Neural crest cell (in vitro differentiated cells): ENCODE results near the gene SNCAIP. TPM values are rescaled to one million over a fixed set of nuclear protein-coding genes. Genes with fewer than 3 reads are reported as not detected.

ENCODE experiments used
- DNase-seq: peaks from one replicate; pipeline ENCODE4 v3.0.0; 2021; ENCODE audit warnings: low read depth, mixed read lengths, low spot score
- H3K27ac Mint-ChIP-seq: one replicate; pipeline ENCODE4 v1.8.0; 2021; ENCODE audit warnings: mild to moderate bottlenecking, mixed read lengths; ENCODE audit not compliant: unreplicated experiment
- H3K27me3 Mint-ChIP-seq: 2 replicates; pipeline ENCODE4 v1.8.0; 2021; ENCODE audit warnings: low read depth, mild to moderate bottlenecking, mixed read lengths
- H3K36me3 Mint-ChIP-seq: 2 replicates; pipeline ENCODE4 v1.8.0; 2021; ENCODE audit warnings: low read depth, mild to moderate bottlenecking, mixed read lengths
- H3K4me1 Mint-ChIP-seq: 2 replicates; pipeline ENCODE4 v1.8.0; 2021; ENCODE audit warnings: mixed read lengths
- H3K4me3 Mint-ChIP-seq: one replicate; pipeline ENCODE4 v1.8.0; 2021; ENCODE audit warnings: mild to moderate bottlenecking, mixed read lengths
- H3K9me3 Mint-ChIP-seq: 2 replicates; pipeline ENCODE4 v1.8.0; 2021; ENCODE audit warnings: mixed read lengths
- CTCF ChIP-seq: fragments of 200-600 bp; sonication (generic); conservative IDR thresholded peaks from 2 replicates; pipeline ENCODE4 v1.5.0; 2021; ENCODE audit warnings: antibody characterized with exemption, mild to moderate bottlenecking
- total RNA-seq: library from RNA; stranded (reverse); gene quantifications from 2 replicates; pipeline ENCODE4 v1.2.1, GENCODE V29; 2021

The SNCAIP gene
- total RNA-seq, 1 donor from 2014 or later, result 10.2 TPM

GRCh38 chr5:122283592-122283991, 28.4 kb upstream of the SNCAIP start:
- Mint-ChIP-seq H3K4me1 (no peaks in the 10 kb centered on the region), H3K27ac (no peak overlapping the region), H3K9me3 (peaks cover 4% of the 10 kb centered on the region), H3K27me3 (no peaks in the 10 kb centered on the region), H3K4me3 (no peak overlapping the region), H3K36me3 (no peaks in the 10 kb centered on the region)
- no peak for TF ChIP-seq CTCF
- no peak for DNase-seq

DNA sequence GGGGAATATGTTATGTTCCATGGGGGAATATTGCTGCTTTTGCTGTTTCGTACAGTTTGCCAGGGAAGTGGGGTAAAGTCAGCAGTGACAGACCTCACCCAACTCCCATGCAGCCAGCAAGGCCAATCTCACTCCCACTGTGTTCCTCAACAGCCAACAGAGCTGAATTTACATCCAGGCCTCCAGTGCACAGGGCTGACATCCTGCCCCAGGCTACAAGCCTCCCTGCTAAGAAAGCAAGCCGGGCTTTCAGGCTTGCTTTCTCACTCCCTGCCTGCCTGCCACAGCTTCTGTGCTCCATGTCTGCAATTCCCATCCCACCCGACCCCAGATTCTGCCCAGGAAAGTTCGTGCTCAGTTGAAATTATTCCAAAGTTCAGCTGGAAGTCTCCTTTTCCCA, 25.5 kb upstream of the SNCAIP start:
- Mint-ChIP-seq H3K9me3 (peaks cover 4% of the 10 kb centered on the region), H3K27ac (no peak overlapping the region), H3K4me3 (no peak overlapping the region), H3K27me3 (peaks cover 3% of the 10 kb centered on the region), H3K4me1 (no peaks in the 10 kb centered on the region), H3K36me3 (no peaks in the 10 kb centered on the region)
- no peak for DNase-seq
- TF ChIP-seq CTCF, result no peak

DNA sequence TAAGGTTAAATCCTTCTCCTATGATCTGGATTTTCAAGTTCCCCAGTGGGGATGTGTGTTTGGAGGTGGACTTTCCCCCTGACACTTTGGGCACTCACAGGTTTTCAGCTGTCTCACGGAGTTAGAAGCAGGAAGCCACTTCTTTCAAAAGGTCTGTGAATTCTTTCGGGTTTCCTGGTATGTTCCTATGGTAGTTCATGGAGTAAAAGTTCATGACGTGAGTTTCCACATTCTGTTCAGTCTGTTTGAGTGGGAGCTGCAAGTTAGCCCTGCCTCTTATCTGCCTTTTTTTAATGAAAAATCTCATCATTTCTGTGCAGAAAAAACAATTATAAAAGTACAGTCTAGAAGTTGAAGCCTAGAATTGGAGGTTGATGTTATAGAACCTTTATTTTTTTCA, 24.9 kb upstream of the SNCAIP start:
- Mint-ChIP-seq H3K27me3 (peaks cover 3% of the 10 kb centered on the region), H3K4me3 (no peak overlapping the region), H3K9me3 (peaks cover 1% of the 10 kb centered on the region), H3K36me3 (no peaks in the 10 kb centered on the region), H3K27ac (no peak overlapping the region), H3K4me1 (no peaks in the 10 kb centered on the region)
- TF ChIP-seq CTCF, result no peak
- DNase-seq, result no peak

DNA sequence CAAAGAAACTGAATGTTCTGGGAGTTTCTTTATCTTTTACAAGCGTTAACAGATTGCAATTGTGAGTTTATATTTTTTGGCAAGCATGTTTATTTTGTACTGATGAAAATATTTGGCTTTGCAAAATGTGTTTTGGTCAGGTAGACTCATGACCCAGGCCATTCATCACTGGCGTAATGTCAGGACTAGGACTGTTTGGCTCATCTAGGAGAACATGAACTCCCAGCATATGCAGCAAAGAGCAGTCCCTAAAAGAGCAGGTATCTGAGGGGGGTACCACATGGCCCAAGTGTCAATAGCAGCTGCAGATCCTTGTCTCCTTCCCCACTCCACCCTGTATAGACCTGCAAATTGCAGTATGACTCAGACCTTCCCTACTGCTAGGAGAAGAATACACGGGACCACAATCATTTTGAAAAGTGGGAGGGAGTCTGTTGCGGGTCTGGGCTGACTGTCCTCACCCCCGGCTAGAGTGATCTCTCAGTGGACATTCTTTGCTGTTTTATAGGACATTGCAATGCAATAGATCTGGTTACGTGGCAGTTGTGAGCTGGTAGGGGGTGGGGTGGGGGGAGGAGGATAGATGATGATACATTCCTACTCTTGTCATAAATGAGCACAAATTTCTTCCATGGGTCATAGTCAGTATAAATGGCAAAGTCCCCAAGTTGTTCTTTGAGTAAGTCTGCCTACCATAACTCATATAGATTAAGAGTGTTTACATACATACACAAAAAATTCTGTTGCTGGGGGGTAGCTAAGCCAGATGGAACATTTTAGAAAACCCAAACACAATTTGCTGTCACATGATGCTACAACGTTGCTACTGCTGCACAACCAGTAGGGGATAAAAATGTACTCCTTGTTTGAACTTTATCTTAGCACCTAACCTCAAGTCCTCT, 20.8 kb upstream of the SNCAIP start:
- no peak overlapping the region for H3K4me3 Mint-ChIP-seq
- DNase-seq, result no peak
- H3K4me1 Mint-ChIP-seq, result no peaks in the 10 kb centered on the region
- peaks cover 5% of the 10 kb centered on the region for H3K27me3 Mint-ChIP-seq
- peaks cover 7% of the 10 kb centered on the region for H3K9me3 Mint-ChIP-seq
- TF ChIP-seq CTCF, result no peak
- no peaks in the 10 kb centered on the region for H3K36me3 Mint-ChIP-seq
- H3K27ac Mint-ChIP-seq, result no peak overlapping the region

DNA sequence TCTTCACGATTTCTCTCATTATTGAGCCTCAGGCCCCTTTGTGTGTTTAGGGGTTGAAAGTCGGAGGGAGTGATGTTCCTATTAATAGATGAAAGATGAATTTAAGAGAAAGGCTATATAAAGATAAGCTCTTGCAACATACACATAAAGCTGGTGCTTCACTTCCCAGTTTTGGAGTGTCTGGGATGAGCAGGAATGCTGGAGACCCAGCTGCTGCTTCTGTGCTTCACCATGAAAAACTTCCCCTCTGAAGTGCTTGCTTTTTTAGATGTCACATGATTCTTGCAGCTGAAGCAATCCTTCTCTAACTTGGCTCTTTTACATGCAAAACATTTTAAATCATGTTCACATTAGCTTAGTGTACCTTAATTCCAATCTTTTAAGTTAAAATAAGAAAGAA, 19.7 kb upstream of the SNCAIP start:
- Mint-ChIP-seq H3K27ac (no peak overlapping the region), H3K36me3 (no peaks in the 10 kb centered on the region), H3K9me3 (peaks cover 7% of the 10 kb centered on the region), H3K27me3 (peaks cover 5% of the 10 kb centered on the region), H3K4me1 (no peaks in the 10 kb centered on the region), H3K4me3 (no peak overlapping the region)
- no peak for TF ChIP-seq CTCF
- DNase-seq, result no peak
